ENCODE results near the gene PRRG4.

DNA sequence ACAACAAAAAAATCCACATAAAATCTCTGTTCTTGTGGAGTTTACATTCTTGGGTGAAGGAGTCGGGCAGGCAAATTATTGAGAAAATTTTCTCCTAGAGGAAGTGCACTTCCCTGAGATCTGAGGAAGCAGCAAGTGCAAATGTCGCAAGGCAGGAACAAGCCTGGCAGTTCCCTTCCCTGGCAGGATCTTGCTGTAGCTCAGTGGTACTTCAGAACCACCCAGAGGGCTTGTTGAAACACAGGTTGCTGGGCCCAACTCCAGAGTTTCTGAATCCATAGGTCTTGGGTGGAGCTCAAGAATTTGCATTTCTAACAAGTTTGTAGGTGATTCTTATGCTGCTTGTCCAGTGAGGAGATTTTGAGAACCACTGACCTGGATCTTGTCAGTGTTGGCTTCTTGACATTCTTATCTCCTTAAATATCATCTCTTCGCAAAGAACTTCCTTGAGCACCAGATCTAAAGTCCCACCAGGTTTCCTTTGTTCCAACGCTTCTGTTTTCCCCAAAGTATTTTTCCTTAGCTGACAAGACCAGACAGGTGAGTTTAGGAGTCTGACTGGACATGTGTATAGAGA, 72.5 kb downstream of the PRRG4 start:
- no peak for TF ChIP-seq EZH2phosphoT487 (IDR thresholded peaks at IDR 0.05; ENCODE audit: low read depth)
- TF ChIP-seq, protein P1, sequence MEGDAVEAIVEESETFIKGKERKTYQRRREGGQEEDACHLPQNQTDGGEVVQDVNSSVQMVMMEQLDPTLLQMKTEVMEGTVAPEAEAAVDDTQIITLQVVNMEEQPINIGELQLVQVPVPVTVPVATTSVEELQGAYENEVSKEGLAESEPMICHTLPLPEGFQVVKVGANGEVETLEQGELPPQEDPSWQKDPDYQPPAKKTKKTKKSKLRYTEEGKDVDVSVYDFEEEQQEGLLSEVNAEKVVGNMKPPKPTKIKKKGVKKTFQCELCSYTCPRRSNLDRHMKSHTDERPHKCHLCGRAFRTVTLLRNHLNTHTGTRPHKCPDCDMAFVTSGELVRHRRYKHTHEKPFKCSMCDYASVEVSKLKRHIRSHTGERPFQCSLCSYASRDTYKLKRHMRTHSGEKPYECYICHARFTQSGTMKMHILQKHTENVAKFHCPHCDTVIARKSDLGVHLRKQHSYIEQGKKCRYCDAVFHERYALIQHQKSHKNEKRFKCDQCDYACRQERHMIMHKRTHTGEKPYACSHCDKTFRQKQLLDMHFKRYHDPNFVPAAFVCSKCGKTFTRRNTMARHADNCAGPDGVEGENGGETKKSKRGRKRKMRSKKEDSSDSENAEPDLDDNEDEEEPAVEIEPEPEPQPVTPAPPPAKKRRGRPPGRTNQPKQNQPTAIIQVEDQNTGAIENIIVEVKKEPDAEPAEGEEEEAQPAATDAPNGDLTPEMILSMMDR (IDR thresholded peaks at IDR 0.05; ENCODE audit: low read depth, low read length) = no peak

Measured in OCI-LY3 (cell line).